CD4-positive, alpha-beta T cell treated with Interleukin-6 at 100 ng/mL for 8 hours (primary cell): Measurements from ENCODE around the gene MAD1L1.
"Not testable (repeated sequence)": the region's sequence is repeated elsewhere in the genome, so short reads cannot be mapped to it uniquely, and the experiment has no call there.

ENCODE experiments used
- DNase-seq: peaks from one replicate; pipeline ENCODE4 v3.0.0-alpha.2; 2020; ENCODE audit warnings: mixed read lengths, low spot score

The MAD1L1 gene

DNA sequence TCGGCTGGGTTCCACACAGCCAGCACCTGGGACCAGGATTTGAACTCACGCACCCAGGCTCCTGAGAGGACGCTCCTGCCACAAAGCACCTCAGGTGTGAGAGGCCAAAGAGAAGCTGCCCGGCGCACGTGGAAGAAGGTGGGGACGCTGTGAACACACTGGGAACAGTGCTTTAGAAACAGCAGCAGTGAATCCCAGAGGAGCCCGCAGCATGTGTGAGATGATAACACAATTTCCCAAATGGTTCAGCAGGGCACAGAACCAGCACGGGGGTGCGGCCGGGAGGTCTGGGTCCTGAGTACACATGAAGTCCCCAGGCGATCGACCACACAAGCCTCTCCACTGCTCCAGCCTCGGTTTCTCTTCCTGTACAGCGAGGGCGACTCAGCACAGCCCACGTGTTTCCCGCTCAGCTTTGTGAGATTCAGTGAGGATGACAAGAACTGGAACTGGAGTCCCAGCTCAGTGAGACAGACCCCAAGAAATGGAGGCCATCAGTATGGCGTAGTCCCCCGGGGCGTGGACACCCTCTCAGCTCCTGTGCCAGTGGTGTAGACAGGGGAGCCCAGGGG, 188.3 kb downstream of the MAD1L1 start:
- DNase-seq, result no peak

DNA sequence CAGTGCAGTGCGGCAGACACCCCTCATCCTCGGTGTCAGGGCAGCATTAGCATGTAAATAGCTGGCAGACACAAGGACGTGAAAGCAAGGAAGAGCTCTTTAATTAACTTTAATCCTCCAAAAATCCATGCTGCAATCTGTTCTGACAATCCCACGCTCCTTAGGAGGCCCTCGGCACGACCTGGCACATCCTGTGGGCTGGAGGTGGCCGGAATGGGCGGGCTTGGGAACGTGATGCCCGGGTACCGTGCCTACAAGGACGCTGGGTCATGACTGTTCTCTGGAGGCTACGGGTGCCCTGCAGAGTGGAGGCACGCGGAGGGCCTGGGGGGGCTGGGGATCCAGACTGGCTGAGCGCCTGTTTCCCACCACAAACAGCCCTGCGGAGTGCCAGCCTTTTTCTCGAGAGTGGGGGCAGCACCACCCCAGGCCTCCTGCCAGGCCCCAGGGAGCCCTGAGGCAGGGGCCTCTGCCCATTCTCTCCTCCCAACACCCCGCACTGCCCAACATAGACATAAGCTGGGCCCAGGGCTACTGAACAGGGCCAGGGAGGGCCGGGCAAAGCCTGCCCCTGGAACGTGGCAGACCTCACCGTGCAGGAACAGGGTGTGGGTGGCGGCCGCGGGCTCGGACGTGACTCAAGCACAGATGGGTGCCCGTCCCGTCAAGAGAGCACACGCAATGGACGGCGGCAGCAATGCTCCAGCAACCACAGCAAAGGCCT, 189.3 kb downstream of the MAD1L1 start:
- no peak for DNase-seq

DNA sequence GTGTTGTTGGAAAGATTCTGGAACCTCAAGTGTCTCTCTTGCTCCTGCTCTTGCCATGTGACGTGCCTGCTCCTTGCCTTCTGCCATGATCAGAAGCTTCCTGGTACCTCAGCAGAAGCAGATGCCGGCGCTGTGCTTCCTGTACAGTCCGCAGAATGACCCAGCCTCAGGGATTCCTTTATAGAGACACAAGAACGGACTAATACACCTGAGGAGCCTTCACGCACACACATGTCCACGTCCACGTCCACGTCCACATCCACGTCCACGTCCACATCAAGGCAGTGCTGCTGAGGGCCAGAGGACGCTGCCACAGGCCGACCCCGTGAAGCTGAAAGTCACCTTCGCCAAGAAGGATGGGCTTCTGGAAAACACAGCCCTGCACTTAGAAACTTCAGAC, 190.1 kb downstream of the MAD1L1 start:
- DNase-seq, result no peak

DNA sequence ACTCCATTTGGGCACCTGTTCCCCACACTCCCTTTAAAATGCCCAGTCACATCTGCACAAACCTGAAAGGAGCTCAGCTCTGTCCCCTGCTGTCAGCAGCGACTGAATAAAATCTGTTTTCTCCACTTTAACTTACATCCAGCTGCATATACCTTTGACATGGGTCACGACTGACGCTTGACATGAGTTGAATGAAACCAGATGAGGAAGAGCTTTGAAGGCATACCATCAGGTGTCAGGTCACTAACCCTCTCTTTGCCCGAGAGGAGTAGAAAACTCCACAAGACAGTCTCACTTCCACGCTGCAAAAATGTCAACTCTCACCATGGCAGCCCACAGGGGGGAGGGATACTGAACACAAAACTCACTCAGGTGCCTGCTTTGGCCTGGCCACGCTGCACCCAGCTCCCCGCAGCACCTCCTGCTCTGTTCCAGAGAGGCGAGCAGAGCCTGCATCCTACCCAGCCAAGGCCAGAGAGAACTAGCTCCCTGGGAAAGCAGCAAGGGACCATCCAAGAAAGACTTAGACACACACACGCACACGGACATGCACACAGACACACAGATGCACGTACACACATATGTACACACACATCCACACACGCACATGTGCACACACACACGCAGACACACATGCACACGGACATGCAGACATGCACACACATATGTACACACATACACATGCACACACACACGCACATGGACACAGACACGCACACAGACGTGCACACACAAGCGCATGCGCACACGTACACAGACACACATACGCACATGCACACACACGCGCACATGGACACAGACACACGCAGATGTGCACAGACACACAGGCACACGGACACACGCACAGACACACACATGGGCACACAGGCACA, 191.0 kb downstream of the MAD1L1 start:
- no peak for DNase-seq

DNA sequence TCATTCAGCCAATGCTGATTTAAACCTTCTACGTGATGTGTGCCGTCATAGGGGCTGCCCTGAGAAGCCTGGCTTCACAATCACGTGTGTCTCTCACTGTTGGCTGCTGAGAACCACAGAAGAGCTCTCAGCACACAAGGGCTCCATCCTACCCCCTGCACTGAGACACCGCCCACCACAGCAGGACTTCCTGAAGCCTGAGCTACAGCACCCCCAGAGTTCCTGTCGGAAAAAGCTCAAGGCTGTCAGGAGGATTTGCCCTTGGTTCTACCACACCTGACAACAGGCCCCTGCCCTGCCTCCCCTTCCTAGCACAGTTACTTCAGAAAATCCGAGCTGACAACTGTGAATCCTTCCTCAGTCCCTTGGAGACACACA, 191.9 kb downstream of the MAD1L1 start:
- DNase-seq, result no peak

DNA sequence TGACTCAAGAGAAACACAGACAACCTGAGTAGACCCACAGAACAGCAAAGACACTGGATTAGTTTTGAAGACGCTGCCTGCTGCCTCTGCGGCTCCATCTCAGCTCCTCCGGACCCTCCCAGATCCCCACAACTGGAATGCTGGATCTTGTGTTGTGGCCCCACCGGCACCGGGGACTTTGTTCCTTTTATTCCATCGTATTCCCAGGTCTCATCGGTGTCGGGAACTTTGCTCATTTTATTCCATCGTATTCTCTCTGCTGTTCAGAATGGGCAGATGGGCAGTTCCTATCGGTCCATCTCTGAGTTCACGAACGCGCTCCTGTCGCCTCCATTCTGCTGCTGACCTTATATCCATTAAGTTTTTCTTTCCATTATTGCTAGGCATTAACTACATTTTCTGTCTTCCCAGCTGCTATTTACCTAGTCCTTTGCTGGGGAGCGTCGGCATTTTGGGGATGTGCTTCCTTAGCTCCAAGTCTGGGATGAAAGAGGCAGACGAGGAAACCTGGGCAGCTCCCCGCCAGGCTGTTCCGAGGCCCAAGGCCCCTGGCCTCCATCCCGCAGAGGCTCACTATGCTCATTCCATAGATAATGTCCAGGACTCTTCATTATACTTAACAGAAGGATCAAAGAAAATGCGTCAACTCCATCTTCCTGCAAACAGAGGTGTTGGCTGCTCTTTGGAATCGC, 192.4 kb downstream of the MAD1L1 start:
- no peak for DNase-seq

DNA sequence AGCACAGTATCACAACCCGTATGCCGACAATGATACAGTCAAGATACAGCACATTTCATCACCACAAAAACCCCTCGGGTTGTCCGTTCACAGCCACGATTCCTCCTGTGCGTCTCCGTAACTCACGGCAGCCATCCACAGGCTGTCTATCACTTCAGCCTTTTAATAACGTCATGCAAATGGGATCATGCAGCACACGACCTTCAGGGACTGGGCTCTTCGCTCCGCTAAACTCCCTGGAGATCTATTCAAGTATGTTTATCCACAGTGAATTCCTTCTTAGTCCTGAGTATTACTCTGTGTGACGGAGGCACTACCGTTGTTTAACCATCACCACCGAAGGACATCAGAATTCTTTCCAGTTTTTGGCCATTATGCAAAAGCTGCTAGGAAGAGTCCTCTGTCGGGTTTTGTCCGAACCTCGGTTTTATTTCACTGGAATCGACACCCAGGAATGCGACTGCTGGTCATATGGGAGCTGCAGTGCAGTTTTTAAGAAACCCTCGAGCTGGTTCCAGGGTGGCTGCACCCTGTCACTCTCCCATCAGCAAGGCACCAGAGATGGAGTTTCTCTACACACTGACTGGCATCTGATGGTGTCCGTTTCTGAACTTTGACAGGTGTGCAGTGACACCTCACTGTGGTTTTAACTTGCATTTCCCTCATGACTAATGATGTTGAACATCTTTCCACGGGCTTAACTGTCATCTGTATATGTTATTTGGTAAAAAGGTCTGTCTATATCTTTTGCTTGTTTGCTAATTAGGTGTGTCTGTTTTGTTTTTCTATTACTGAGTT, 193.6 kb downstream of the MAD1L1 start:
- DNase-seq, result no peak

DNA sequence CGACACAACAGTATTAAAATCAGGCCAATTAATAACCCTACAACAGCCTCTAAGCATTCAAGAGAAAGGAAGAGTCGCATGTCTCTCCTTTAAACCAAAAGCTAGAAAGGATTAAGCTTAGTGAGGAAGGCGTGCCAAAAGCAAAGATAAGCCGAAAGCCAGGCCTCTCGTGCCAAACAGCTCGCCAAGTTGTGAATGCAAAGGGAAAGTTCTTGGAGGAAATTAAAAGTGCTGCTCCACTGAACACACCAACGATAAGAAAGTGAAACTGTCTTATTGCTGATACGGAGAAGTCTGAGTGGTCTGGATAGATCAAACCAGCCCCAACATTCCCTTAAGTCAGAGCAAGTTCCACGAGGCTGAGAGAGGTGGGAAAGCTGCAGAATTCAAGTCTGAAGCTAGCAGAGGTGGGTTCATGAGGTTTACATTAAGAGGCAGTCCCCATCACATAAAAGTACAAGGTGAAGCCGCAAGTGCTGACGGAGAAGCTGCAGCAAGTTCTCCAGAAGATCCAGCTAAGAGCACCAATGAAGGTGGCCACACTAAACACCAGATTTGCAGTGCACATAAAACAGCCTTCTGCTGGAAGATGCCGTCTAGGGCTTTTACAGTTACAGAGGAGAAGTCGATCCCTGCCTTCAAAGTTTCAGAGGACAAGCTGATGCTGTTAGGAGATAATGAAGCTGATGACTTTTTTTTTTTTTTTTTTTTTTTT, 194.8 kb downstream of the MAD1L1 start:
- no peak for DNase-seq

DNA sequence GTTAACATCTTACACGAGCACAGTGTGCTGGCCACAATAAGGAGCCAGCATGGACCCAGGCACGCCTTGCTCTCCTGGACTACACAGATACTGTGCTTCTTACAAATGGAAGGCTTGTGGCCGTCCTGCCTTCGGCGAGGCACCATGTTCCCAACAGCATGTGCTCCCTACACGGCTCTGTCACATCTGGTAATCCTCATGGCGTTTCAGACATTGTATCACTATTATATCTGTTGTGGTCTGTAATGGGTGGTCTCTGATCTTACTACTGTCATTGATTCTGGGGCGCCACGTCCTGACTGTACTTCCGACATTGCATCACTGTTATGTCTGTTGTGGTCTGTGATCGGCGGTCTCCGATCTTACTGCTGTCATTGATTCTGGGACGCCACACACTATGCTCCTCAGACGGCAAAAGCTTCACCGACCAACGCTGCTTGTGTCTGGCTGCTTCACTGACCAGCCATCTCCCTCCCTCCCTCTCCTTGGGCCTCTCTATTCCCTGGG, 195.4 kb downstream of the MAD1L1 start:
- DNase-seq, result no peak

DNA sequence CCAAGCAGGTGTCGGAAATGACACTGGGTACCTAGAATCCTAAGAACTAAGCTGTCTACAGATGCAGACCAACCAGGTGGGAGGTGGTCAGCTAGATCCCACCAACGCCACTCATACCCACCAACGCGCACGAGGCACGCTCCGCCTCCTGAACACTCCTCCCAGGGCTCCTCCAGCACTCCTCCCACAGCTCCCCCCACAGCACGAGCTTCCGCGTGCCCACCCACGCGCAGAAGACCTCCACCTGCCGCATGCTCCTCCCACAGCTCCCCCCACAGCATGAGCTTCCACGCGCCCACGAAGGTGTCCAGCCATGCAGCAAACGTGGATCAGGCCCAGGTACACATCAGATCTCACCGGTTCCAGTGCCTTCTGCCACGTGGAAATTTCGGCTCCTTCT, 196.0 kb downstream of the MAD1L1 start:
- no peak for DNase-seq

DNA sequence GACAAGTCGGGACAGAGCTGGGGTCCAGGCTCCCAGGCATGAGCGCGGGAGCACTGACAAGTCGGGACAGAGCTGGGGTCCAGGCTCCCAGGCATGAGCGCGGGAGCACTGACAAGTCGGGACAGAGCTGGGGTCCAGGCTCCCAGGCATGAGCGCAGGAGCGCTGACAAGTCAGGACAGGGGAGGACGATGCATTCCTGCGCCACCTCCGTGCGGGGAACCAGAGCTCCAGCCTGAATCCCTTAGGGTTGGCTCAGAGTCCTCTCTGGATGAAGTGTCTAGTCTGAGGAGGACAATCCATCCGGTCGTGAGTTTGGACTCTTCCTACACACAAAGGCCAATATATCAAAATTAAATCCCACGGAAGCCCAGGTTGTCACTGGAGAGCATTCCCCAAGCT, 196.5 kb downstream of the MAD1L1 start:
- not testable (repeated sequence) for DNase-seq

DNA sequence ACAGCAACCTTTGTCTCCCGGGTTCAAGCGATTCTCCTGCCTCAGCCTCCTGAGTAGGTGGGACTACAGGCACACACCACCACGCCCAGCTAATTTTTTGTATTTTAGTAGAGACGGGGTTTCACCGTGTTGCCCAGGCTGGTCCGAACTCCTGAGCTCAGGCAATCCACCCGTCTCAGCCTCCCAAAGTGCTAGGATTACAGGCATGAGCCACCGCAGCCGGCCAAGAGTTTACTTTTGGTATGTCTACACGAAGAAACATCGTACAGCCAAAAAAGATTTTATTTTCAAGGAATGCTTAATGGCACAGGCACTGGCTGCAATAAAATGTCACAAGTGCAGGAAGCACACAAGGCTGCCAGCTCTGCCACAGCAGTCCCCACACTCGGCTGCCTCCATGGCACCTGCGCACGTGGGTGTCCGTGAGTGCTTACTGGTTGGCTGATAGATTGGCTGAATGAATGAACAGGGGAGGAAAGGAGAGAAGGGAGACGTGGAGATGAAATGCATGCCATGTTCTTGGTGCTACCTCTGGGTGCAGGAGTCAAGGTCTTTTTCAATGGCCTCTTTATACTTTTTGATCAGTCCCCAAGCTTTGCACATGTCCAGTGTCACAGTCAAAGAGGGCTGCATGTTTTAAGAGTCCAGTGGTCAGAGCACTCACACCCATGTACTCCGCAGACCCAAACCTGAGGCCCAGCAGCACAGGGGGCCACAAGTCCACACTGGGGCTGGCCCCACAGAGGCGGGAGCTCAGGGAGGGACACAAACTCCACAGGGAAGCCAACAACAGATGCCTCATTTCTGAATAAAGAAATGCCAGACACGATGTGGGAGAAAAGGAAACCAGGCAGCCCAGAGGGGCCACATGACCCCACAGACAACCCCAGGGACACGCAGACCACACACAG, 198.2 kb downstream of the MAD1L1 start:
- no peak for DNase-seq

DNA sequence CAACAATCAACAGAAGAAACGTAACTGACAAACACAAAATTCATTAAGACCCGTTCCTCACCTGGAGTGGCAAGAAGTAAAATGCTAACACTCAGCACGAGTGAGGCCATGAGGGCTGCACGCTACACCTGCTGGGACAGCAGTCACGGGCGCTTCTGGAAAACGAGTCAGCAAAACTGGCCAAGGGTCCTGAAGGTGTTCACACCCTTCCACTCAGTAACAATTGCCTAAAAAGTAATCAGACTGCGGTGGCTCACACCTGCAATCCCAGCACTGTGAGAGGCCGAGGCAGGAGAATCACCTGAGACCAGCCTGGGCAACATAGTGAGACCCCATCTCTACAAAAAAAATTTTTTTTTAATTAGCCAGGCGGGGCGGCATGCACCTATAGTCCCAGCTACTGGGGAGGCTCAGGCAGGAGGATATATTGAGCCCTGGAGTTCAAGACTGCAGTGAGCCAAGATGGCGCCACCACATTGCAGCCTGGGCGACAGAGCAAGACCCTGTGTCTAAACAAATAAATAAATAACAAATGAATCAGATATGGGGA, 199.1 kb downstream of the MAD1L1 start:
- DNase-seq, result no peak

DNA sequence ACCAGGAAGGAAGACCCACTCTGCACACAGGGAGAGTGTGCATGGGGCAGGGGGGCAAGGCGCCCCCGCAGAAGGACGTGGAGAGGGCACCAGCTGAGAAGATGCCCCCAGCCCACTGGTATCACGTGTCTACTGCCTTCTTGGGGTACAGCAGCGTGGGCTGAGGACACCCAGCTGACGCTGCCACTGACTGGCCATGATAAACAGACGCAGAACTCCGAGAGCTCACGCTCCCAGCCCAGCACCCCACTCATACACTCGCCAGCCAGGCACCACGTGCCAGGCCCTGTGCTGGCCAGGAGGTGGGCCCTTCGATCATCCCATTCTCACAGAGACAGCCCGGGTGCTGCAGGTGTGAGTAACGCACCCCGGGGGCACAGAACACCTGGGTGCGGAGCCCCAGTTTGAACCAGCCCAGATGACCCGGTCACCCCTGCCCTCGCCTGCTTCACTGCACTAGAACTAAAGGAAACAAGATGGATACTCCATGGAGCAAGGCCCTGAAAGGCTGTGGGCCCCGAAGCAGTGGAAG, 199.8 kb downstream of the MAD1L1 start:
- no peak for DNase-seq

DNA sequence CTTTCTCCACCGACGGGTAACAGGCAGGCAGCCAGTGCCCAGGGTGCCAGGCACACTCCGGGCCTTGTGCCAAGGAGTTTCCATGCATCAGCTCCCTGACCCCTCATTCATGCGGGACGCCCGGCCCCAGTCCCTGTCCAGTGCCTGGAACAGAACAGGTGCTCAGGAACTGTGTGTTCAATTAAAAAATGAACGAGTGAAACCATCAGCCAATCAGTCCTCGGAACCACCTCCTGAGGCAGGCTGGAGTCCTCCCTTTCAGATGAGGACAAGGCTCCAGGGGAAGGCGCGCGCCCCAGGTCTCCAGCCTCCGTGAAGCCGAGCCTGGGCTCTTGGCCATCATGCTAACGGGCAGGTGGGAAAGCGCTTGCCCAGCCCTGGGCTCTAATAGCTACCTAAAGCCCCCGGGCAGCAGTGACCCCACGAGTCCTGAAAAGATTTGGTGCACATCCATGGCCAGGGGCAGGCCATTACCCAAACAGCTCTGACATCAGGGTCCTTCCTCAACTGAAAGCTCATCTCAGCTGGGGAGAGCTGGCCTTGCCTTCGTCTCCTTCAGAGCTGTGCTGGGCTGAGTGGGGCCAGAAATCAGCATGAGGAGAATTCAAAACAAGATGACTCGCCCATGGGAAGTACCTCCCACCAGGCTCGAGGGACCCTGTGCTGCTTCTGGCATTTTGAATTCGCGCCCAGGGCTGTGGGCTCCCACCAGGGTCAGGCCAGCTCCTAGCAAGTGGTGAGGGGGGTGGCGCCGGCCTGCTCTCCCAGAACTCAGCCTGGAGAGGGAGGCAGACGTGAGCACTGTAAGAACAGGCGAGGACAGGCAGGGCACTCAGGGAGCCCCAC, 200.5 kb downstream of the MAD1L1 start:
- DNase-seq, result no peak

DNA sequence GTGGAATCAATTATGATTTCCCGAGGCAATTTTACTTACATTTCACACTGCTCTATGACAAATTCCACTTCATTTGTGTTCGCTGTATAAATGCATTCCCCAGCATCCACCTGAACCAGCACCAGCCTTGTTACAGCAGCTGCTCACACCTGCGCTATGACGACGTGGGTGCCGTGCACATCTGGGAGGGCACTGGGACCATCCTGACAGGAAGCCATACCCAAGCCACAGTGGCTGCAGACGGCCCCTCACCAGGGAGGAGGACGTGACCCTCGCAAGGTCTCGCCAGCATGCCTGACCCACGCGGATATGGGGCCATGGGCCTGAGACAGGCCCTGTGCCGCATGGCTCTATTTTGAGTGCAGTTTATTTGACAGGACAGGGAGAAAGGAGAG, 201.3 kb downstream of the MAD1L1 start:
- DNase-seq, result no peak

DNA sequence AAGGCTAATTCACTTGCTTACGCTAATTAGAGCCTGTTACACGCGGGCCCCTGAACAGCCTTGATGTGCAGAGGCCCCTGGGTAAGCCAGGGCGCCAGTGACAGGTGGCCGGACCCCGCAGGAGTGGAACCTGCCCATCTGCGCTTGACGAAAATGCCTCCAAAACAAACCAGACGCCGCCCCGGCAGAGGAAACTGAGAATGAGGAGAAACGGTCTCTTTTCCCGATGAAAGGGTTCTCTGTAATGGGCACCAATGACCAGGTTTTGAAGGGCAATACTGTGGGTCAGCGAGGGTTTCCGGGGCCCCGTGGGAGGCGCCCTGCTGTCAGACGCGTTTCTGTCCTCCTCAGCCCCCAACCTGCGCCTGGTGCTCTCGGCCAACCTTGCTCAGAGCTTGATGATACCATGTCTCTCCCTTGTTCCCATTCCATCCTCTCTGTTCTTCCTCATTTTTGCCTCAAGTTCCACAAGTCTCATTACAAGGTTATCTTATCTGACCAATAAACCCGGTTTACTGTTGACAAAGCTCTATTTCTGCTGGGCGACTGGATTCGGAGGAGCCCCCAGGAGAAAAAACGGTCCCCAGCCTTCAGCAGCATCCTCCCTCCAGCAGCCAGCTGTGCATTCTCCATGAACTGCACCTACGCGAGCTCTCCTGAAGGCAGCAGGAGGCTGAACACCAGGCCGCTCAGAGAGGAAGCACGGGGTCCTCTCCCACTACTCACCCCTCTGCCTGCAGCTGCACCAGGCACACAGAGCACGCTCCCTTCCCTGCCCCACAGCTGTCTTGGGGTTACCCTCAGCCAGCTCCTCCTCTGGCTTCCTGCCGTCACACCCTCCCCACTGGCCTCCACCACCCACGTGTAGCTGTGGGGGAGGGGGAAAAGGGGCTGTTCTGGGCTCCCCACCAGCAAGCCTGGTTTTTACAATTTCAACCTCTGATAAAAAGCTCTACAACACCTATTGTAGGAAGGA, 202.0 kb downstream of the MAD1L1 start:
- no peak for DNase-seq
